K562 (cell line): Measurements from ENCODE around the gene PRKAR1B. TPM values are rescaled to one million over a fixed set of nuclear protein-coding genes. Genes with fewer than 3 reads are reported as not detected.

Experiments used
- ATAC-seq: fragments of 200-7000 bp; cut with Tn5 transposase; 3 replicates; pipeline ENCODE4 v1.9.1; 2020; ENCODE audit warnings: moderate library complexity
- BruUV-seq: library from RNA; stranded (reverse); fragments of 400-500 nt; replicated peaks from 2 replicates; lab custom pipeline; 2021; lab: Mats Ljungman, UMichigan
- CTCF ChIA-PET: fragments of 300-600 bp; formaldehyde crosslinking; extraction: SDS; loops from one replicate; lab custom pipeline; 2021; ENCODE audit warnings: low intra/inter-chr PET ratio; lab: Yijun Ruan, JAX
- POLR2A ChIA-PET: fragments of 300-600, 350-650 bp; sonication (Branson Sonifier 250); formaldehyde crosslinking; extraction: SDS; loops from one replicate; lab custom pipeline; 2021; ENCODE audit warnings: antibody characterized with exemption, inconsistent platforms; lab: Yijun Ruan, JAX
- DNase-seq, 4 experiments: peaks; one replicate each; pipeline versions ENCODE4 v3.0.0 to v3.0.0-alpha.2; 2011 to 2018; ENCODE audit warnings: low spot score in 3 of 4, mixed read lengths in 3 of 4; ENCODE audit errors: extremely low read depth in 1 of 4
- FAIRE-seq: peaks from 2 replicates; lab custom pipeline; 2011; peaks lifted over from hg19 to GRCh38; lab: Jason Lieb, UNC
- H2AFZ ChIP-seq: 2 replicates; pipeline ENCODE4 v1.6.0; 2011; ENCODE audit warnings: low read depth, low read length, control low read depth, inconsistent platforms
- H3K27ac ChIP-seq: fragments of 200-600 bp; 3 replicates; pipeline ENCODE4 v1.8.0; 2011; ENCODE audit warnings: low read depth, mild to moderate bottlenecking, control low read depth, inconsistent platforms, low read length, moderate library complexity, mixed read lengths; ENCODE audit errors: extremely low read depth
- H3K27me3 ChIP-seq, 2 experiments: fragments of 300-600 bp in 1 of 2; 2 replicates in 1 of 2; 3 replicates in 1 of 2; pipeline versions ENCODE4 v1.6.0 to v1.8.0; 2011; ENCODE audit warnings: inconsistent platforms in 2 of 2, low read length in 2 of 2, mild to moderate bottlenecking in 1 of 2, mixed read lengths in 1 of 2, moderate library complexity in 1 of 2; ENCODE audit not compliant: control insufficient read depth in 2 of 2, insufficient read depth in 2 of 2
- H3K36me3 ChIP-seq: fragments of 300-600 bp; 3 replicates; pipeline ENCODE4 v1.8.0; 2011; ENCODE audit warnings: mild to moderate bottlenecking, low read length, inconsistent platforms; ENCODE audit not compliant: control insufficient read depth, insufficient read depth
- H3K4me1 ChIP-seq, 2 experiments: fragments of 200-600 bp in 1 of 2; replicated peaks in 1 of 2; 2 replicates in 1 of 2; 3 replicates in 1 of 2; pipeline versions ENCODE4 v1.5.1 to v1.8.0; 2011; ENCODE audit warnings: inconsistent platforms in 2 of 2, low read length in 2 of 2, mild to moderate bottlenecking in 1 of 2, mixed read lengths in 1 of 2, moderate library complexity in 1 of 2; ENCODE audit not compliant: control insufficient read depth in 2 of 2, insufficient read depth in 2 of 2
- H3K4me2 ChIP-seq: 2 replicates; pipeline ENCODE4 v1.6.1; 2011; ENCODE audit warnings: low read length, control low read depth, inconsistent platforms, mixed read lengths; ENCODE audit not compliant: insufficient read depth
- H3K4me3 ChIP-seq: fragments of 200-600 bp; sonication (generic), shearing (Covaris generic); 2 replicates; pipeline ENCODE4 v1.5.1; 2016; ENCODE audit warnings: control low read depth, inconsistent platforms
- H3K79me2 ChIP-seq: fragments of 200-600 bp; 3 replicates; pipeline ENCODE4 v1.8.0; 2011; ENCODE audit warnings: low read length, inconsistent platforms; ENCODE audit not compliant: control insufficient read depth, insufficient read depth
- H3K9ac ChIP-seq, 2 experiments: 2 replicates each; pipeline versions ENCODE4 v1.6.0 to v1.6.1; 2011; ENCODE audit warnings: low read depth in 2 of 2, low read length in 2 of 2, control low read depth in 1 of 2, inconsistent platforms in 1 of 2, mild to moderate bottlenecking in 1 of 2, mixed read lengths in 1 of 2; ENCODE audit not compliant: insufficient read depth in 1 of 2
- H3K9me1 ChIP-seq: one replicate; pipeline ENCODE4 v1.6.0; 2011; ENCODE audit warnings: inconsistent platforms, mild to moderate bottlenecking, low read length, moderate library complexity; ENCODE audit not compliant: control insufficient read depth, insufficient read depth
- H3K9me3 ChIP-seq: replicated peaks from 2 replicates; pipeline ENCODE4 v1.5.1; 2011; ENCODE audit warnings: low read depth, low read length, inconsistent platforms; ENCODE audit not compliant: control insufficient read depth, insufficient read depth
- H4K20me1 ChIP-seq: replicated peaks from 2 replicates; pipeline ENCODE4 v1.6.1; 2011; ENCODE audit warnings: low read length, inconsistent platforms, mixed read lengths; ENCODE audit not compliant: control insufficient read depth, insufficient read depth
- BHLHE40 ChIP-seq: IDR thresholded peaks from 2 replicates; pipeline ENCODE4 v1.6.1; 2011; ENCODE audit warnings: low read length, improper control_type of control experiment
- DDX20 ChIP-seq: fragments of 450-650 bp; IDR thresholded peaks from 2 replicates; pipeline ENCODE4 v1.6.1; 2016; ENCODE audit warnings: missing genetic modification characterization, low read depth, mild to moderate bottlenecking, missing compliant biosample characterization, moderate library complexity
- ESRRB ChIP-seq: fragments of 250-450 bp; sonication (Bioruptor Pico); IDR thresholded peaks from 2 replicates; pipeline ENCODE4 v1.5.0; 2020; ENCODE audit warnings: mild to moderate bottlenecking, moderate library complexity, borderline replicate concordance
- HCFC1 ChIP-seq: IDR thresholded peaks from 2 replicates; pipeline ENCODE4 v1.6.1; 2012; ENCODE audit warnings: low read depth, low read length, improper control_type of control experiment
- RBFOX2 ChIP-seq: fragments of 200-400 bp; formaldehyde crosslinking; IDR thresholded peaks from 2 replicates; pipeline ENCODE4 v1.6.1; 2017; ENCODE audit warnings: low read depth, mild to moderate bottlenecking, low read length, moderate library complexity
- SIRT6 ChIP-seq: IDR thresholded peaks from one replicate; pipeline ENCODE4 v1.6.1; 2012; ENCODE audit warnings: low read depth, mild to moderate bottlenecking, control low read depth, inconsistent platforms, low read length, moderate library complexity
- VEZF1 ChIP-seq: fragments of 200-800 bp; sonication (Bioruptor generic); IDR thresholded peaks from 2 replicates; pipeline ENCODE4 v1.6.1; 2017; ENCODE audit warnings: missing genetic modification characterization, missing compliant biosample characterization
- ZBTB7A ChIP-seq: IDR thresholded peaks from 2 replicates; pipeline ENCODE4 v1.6.1; 2011; ENCODE audit warnings: low read depth, mild to moderate bottlenecking, low read length, moderate library complexity, borderline replicate concordance; ENCODE audit not compliant: control insufficient read depth
- ZNF184 ChIP-seq: sonication (generic); formaldehyde crosslinking; IDR thresholded peaks from 2 replicates; pipeline ENCODE4 v1.5.0; 2020; ENCODE audit warnings: missing genetic modification reagents
- WGBS: fragments of 100-300 bp; shearing (Covaris generic); methylation state at CpG from one replicate; pipeline ENCODE4 v1.1.6; 2016; ENCODE audit warnings: low coverage, mixed read lengths; ENCODE audit not compliant: insufficient coverage; ENCODE audit errors: missing lambda C conversion rate; 5-methylcytosine and 5-hydroxymethylcytosine counted together
- in situ Hi-C: fragments of 300-500 bp; cut with MboI; formaldehyde crosslinking; loops from 4 replicates; pipeline ENCODE4 v1.15.0; 2018; ENCODE audit warnings: inconsistent platforms, mixed read lengths
- intact Hi-C: fragments of 100-400 bp; cut with micrococcal nuclease; formaldehyde crosslinking; loops from 2 replicates; pipeline ENCODE4 v1.14.2; 2022
- polyA plus RNA-seq, 8 experiments: library from polyadenylated mRNA; depleted of rRNA in 4 of 8; stranded (reverse) in 5 of 8; unstranded in 3 of 8; fragments of >200 nt; fragmentation: Nextera tagmentation in 2 of 8; fragmentation: Illumina TruSeq in 1 of 8; extraction: Ambion mirVana in 2 of 8; extraction: Trizol in 1 of 8; gene quantifications; 2 replicates each; pipeline versions ENCODE4 v1.2.1 to v1.2.3, GENCODE V29; 2011 to 2014; ENCODE audit warnings: inconsistent platforms in 1 of 8, missing spikeins in 1 of 8
- total RNA-seq, 7 experiments: library from RNA; depleted of rRNA in 6 of 7; stranded (reverse); fragments of >200 nt in 6 of 7; fragmentation: Illumina TruSeq in 2 of 7; extraction: Trizol in 2 of 7; gene quantifications; 2 replicates each; pipeline versions ENCODE4 v1.2.1 to v1.2.3, GENCODE V29; 2011 to 2021; ENCODE audit warnings: low replicate concordance in 1 of 7
- TF ChIP-seq, protein P1 (sequence below): fragments of 450-650 bp; IDR thresholded peaks from 2 replicates; pipeline ENCODE4 v1.6.1; 2016; ENCODE audit warnings: mild to moderate bottlenecking, moderate library complexity

PRKAR1B gene
- total and polyA plus RNA-seq, 9 of the 15 experiments (the other 6 are each of a cell fraction or from before 2014, with no cell fraction given) = 0.99 to 30.5 (median 12.7) TPM

DNA sequence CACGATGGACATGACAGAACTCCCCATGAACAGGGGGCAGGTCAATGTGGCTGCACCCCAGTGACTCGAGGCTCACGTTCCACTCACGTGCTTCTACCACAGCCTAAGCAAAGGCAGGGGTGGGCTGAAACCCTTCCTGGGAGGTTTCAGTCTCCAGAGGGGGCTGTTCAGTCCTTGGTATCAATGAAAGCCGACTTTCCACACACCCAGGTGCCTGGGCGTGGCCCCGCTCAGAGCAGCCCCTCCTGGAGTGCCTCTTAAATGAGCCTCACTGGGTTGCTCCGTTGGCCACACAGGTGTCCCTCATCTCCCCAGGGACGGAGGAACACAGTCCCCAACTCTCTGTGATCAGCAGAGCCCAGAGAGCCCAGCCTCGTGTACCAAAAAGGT, 116.9 kb downstream of the PRKAR1B start:
- Histone ChIP-seq H3K79me2 (peaks cover 17% of the 10 kb centered on the region; the same call in 2 of the 3 replicates), H3K4me1 (peaks cover 30 to 55% of the 10 kb centered on the region in 2 experiments), H3K9me3 (no peaks in the 10 kb centered on the region), H3K27me3 (no peaks in the 10 kb centered on the region), H4K20me1 (no peaks in the 10 kb centered on the region), H3K27ac (peak overlapping the region; percentile 89), H2AFZ (0 out of 2 replicates have a peak overlapping the region, but pooled peaks have one; percentile 80), H3K4me3 (no peak overlapping the region), H3K36me3 (peaks cover 10% of the 10 kb centered on the region), H3K4me2 (peak overlapping the region; percentile 68), H3K9ac (peak overlapping the region; percentile 73 to 87), H3K9me1 (peaks cover 6% of the 10 kb centered on the region)
- no peak for FAIRE-seq
- WGBS = 48% methylated on average over 9 of the region's 10 CpGs
- in situ Hi-C loops (no loop called here), intact Hi-C loops (no loop called here)
- ChIA-PET CTCF (no interaction called here), POLR2A (interaction anchor here (1.2 to 1.3 kb wide), 2 partner anchors 9 to 22 kb away, joined by 3 read pairs; no protein-coding TSS in a partner anchor)
- BruUV-seq = no TSS peak
- peak; percentile 40 to 65 (median 54) for DNase-seq
- peak; percentile 34 for ATAC-seq
- TF ChIP-seq HCFC1 = no peak
- peak; percentile 49; the same call in 1 of the 2 replicates for TF ChIP-seq RBFOX2
- TF ChIP-seq ESRRB (CRISPR knock-in tag) = no peak
- no peak for TF ChIP-seq VEZF1
- TF ChIP-seq ZBTB7A = peak; percentile 13; the same call in 1 of the 2 replicates
- TF ChIP-seq ZNF184 (CRISPR knock-in tag) = no peak
- TF ChIP-seq DDX20 (tag) = no peak
- TF ChIP-seq, protein P1, sequence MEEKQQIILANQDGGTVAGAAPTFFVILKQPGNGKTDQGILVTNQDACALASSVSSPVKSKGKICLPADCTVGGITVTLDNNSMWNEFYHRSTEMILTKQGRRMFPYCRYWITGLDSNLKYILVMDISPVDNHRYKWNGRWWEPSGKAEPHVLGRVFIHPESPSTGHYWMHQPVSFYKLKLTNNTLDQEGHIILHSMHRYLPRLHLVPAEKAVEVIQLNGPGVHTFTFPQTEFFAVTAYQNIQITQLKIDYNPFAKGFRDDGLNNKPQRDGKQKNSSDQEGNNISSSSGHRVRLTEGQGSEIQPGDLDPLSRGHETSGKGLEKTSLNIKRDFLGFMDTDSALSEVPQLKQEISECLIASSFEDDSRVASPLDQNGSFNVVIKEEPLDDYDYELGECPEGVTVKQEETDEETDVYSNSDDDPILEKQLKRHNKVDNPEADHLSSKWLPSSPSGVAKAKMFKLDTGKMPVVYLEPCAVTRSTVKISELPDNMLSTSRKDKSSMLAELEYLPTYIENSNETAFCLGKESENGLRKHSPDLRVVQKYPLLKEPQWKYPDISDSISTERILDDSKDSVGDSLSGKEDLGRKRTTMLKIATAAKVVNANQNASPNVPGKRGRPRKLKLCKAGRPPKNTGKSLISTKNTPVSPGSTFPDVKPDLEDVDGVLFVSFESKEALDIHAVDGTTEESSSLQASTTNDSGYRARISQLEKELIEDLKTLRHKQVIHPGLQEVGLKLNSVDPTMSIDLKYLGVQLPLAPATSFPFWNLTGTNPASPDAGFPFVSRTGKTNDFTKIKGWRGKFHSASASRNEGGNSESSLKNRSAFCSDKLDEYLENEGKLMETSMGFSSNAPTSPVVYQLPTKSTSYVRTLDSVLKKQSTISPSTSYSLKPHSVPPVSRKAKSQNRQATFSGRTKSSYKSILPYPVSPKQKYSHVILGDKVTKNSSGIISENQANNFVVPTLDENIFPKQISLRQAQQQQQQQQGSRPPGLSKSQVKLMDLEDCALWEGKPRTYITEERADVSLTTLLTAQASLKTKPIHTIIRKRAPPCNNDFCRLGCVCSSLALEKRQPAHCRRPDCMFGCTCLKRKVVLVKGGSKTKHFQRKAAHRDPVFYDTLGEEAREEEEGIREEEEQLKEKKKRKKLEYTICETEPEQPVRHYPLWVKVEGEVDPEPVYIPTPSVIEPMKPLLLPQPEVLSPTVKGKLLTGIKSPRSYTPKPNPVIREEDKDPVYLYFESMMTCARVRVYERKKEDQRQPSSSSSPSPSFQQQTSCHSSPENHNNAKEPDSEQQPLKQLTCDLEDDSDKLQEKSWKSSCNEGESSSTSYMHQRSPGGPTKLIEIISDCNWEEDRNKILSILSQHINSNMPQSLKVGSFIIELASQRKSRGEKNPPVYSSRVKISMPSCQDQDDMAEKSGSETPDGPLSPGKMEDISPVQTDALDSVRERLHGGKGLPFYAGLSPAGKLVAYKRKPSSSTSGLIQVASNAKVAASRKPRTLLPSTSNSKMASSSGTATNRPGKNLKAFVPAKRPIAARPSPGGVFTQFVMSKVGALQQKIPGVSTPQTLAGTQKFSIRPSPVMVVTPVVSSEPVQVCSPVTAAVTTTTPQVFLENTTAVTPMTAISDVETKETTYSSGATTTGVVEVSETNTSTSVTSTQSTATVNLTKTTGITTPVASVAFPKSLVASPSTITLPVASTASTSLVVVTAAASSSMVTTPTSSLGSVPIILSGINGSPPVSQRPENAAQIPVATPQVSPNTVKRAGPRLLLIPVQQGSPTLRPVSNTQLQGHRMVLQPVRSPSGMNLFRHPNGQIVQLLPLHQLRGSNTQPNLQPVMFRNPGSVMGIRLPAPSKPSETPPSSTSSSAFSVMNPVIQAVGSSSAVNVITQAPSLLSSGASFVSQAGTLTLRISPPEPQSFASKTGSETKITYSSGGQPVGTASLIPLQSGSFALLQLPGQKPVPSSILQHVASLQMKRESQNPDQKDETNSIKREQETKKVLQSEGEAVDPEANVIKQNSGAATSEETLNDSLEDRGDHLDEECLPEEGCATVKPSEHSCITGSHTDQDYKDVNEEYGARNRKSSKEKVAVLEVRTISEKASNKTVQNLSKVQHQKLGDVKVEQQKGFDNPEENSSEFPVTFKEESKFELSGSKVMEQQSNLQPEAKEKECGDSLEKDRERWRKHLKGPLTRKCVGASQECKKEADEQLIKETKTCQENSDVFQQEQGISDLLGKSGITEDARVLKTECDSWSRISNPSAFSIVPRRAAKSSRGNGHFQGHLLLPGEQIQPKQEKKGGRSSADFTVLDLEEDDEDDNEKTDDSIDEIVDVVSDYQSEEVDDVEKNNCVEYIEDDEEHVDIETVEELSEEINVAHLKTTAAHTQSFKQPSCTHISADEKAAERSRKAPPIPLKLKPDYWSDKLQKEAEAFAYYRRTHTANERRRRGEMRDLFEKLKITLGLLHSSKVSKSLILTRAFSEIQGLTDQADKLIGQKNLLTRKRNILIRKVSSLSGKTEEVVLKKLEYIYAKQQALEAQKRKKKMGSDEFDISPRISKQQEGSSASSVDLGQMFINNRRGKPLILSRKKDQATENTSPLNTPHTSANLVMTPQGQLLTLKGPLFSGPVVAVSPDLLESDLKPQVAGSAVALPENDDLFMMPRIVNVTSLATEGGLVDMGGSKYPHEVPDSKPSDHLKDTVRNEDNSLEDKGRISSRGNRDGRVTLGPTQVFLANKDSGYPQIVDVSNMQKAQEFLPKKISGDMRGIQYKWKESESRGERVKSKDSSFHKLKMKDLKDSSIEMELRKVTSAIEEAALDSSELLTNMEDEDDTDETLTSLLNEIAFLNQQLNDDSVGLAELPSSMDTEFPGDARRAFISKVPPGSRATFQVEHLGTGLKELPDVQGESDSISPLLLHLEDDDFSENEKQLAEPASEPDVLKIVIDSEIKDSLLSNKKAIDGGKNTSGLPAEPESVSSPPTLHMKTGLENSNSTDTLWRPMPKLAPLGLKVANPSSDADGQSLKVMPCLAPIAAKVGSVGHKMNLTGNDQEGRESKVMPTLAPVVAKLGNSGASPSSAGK = peak; percentile 46; the same call in 1 of the 2 replicates
- peak; percentile 79 for TF ChIP-seq BHLHE40
- no peak for TF ChIP-seq SIRT6
